ENCODE measurements around the gene PDCL2. TPM values are rescaled to one million over a fixed set of nuclear protein-coding genes. Genes with fewer than 3 reads are reported as not detected.

The PDCL2 gene
- total and polyA plus RNA-seq, 9 of the 15 experiments (the other 6 are each of a cell fraction or from before 2014, with no cell fraction given): 0.62 to 2.5 (median 1.2) TPM

- TF ChIP-seq FOXO4 (CRISPR knock-in tag; IDR thresholded peaks at IDR 0.05): no peak
- no peak for TF ChIP-seq ARID2 (IDR thresholded peaks at IDR 0.05)
- TF ChIP-seq NFIC (IDR thresholded peaks at IDR 0.05): no peak
- TF ChIP-seq ZNF431 (CRISPR knock-in tag; IDR thresholded peaks at IDR 0.05): peak; percentile 63; the same call in 1 of the 2 replicates
- no peak for TF ChIP-seq NR1H2 (CRISPR knock-in tag; IDR thresholded peaks at IDR 0.05)
- TF ChIP-seq ZNF639 (CRISPR knock-in tag; conservative IDR thresholded peaks at IDR 0.05 in 1 of 2, IDR thresholded peaks at IDR 0.05 in 1 of 2): peak in 1 of 2 experiments; percentile 36; a peak in 1 of 4 replicates
- TF ChIP-seq ZNF280B (CRISPR knock-in tag; IDR thresholded peaks at IDR 0.05): no peak
- no peak for TF ChIP-seq NFXL1 (CRISPR knock-in tag; IDR thresholded peaks at IDR 0.05)
- 0 out of 4 replicates have a peak, but pooled peaks of 1 of the 2 experiments have one; percentile 28 for TF ChIP-seq FOXA3 (CRISPR knock-in tag; conservative IDR thresholded peaks at IDR 0.05 in 1 of 2, IDR thresholded peaks at IDR 0.05 in 1 of 2)
- no peak for TF ChIP-seq ZBTB34 (CRISPR knock-in tag; IDR thresholded peaks at IDR 0.05)
- no peak for TF ChIP-seq ILF3 (IDR thresholded peaks at IDR 0.05; ENCODE audit: borderline replicate concordance)
- TF ChIP-seq MXD1 (CRISPR knock-in tag; IDR thresholded peaks at IDR 0.05; ENCODE audit: borderline replicate concordance, poor library complexity, severe bottlenecking): no peak
- TF ChIP-seq ZNF347 (CRISPR knock-in tag; IDR thresholded peaks at IDR 0.05; ENCODE audit: low read depth): no peak
- no peak for TF ChIP-seq CBX5 (IDR thresholded peaks at IDR 0.05; ENCODE audit: borderline replicate concordance, low read depth)
- no peak for TF ChIP-seq USF2 (CRISPR knock-in tag; IDR thresholded peaks at IDR 0.05)
- TF ChIP-seq PPARD (CRISPR knock-in tag; IDR thresholded peaks at IDR 0.05): no peak
- no peak for TF ChIP-seq EZH2 (IDR thresholded peaks at IDR 0.05; ENCODE audit: borderline replicate concordance, low read depth, low read length)
Observed at GRCh38 chr4:55546756-55547465, 45.1 kb downstream of the PDCL2 start, which contains the start of gene CLOCK (continued).

Measured in K562 (cell line).